ENCODE data around the gene ABHD4. TPM values are rescaled to one million over a fixed set of nuclear protein-coding genes. Genes with fewer than 3 reads are reported as not detected.
A peak's percentile ranks its signal among the peaks of the same experiment; 100 is the strongest.

Gene ABHD4
- total RNA-seq, 1 donor from 2014 or later, result 34.1 TPM

DNA sequence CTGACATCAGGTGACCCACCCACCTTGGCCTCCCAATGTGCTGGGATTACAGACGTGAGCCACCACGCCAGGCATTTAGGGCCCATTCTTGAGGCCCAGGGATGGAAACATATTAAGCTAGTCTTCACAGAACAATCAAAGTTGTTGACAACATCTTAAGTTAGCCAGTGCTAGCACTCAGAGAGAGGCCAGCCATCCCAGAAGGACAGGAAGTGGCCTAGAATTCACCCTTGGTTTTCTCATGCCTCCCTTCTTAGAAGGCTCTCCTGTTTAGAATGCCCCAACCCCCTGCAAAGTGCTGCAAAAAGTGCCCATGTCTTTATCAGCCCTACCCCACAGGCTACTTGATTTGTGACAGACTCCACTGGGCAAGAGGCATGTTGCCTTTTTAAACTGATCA is 58.1 kb downstream of the ABHD4 start:
- peaks cover 4% of the 10 kb centered on the region for H3K4me1 Mint-ChIP-seq (ENCODE audit: unreplicated experiment)

DNA sequence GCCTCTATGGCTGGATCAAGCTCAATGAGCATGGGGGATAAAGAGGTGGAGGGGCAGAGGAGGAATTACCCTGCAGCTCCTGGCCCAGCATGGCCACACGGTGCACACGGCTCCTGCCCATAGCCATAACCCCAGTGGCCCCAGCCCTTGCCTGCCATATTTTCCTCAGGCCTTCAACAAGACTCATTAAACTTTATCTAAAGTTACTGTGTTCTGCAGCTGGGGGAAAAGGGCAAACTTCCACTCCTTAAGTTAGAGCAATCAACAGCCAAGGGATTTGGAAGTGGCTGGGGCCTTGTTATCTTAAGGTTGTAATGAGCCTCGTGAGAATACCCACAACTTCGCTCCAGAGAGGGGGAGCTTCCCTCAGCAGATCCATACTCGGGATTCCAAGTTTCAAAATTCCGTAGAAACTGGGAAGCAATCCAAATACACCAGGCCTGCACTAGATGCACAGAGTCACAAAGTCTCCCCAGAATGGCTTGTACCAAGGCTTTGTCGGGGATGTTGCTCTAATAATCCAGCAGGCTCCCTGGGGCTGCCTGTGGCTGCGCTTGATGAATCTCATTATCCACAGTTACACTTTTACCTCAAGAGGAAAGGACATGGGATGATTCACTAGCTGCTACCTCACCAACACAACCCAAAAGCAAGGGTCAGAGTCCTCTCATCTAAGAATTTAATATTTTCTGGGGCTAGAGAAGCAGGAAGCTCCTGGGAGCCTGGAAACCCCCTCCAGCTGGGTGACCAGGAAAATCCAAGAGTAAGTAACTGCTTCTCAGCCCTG is 59.0 kb downstream of the ABHD4 start:
- no peak for DNase-seq (ENCODE audit: extremely low spot score, unreplicated experiment)
- Mint-ChIP-seq H3K4me1 (ENCODE audit: unreplicated experiment) (peaks cover 4% of the 10 kb centered on the region), H3K27me3 (no peaks in the 10 kb centered on the region), H3K4me3 (no peak overlapping the region), H3K36me3 (no peaks in the 10 kb centered on the region), H3K27ac (no peak overlapping the region), H3K9me3 (no peaks in the 10 kb centered on the region)
- TF ChIP-seq, protein P1, sequence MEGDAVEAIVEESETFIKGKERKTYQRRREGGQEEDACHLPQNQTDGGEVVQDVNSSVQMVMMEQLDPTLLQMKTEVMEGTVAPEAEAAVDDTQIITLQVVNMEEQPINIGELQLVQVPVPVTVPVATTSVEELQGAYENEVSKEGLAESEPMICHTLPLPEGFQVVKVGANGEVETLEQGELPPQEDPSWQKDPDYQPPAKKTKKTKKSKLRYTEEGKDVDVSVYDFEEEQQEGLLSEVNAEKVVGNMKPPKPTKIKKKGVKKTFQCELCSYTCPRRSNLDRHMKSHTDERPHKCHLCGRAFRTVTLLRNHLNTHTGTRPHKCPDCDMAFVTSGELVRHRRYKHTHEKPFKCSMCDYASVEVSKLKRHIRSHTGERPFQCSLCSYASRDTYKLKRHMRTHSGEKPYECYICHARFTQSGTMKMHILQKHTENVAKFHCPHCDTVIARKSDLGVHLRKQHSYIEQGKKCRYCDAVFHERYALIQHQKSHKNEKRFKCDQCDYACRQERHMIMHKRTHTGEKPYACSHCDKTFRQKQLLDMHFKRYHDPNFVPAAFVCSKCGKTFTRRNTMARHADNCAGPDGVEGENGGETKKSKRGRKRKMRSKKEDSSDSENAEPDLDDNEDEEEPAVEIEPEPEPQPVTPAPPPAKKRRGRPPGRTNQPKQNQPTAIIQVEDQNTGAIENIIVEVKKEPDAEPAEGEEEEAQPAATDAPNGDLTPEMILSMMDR (conservative IDR thresholded peaks at IDR 0.05), result no peak

More for the DNA sequence above, 58.1 kb downstream of the ABHD4 start:
- no peak overlapping the region for H3K4me3 Mint-ChIP-seq
- H3K9me3 Mint-ChIP-seq, result no peaks in the 10 kb centered on the region
- no peaks in the 10 kb centered on the region for H3K27me3 Mint-ChIP-seq
- TF ChIP-seq, protein P1 (conservative IDR thresholded peaks at IDR 0.05), result no peak
- no peak overlapping the region for H3K27ac Mint-ChIP-seq
- no peak for DNase-seq (ENCODE audit: extremely low spot score, unreplicated experiment)
- no peaks in the 10 kb centered on the region for H3K36me3 Mint-ChIP-seq

DNA sequence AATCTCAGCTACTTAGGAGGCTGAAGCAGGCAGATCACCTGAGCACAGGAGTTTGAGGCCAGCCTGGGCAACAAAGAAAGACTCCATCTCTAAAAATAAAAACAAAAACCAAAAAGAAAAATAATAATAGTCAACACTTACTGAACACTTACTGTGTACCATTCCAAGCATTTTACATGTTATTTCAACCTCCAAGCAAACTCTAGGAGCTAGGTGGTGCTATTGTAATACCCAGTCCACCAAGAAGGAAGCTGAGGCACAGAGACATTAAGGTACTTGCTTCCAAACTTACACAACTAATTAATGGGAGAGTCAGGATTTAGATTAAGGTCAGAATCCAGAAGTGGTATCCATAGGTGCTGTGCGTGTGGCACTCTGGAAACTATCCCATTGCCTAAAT is 59.8 kb downstream of the ABHD4 start:
- Mint-ChIP-seq H3K27me3 (no peaks in the 10 kb centered on the region), H3K4me1 (ENCODE audit: unreplicated experiment) (peaks cover 4% of the 10 kb centered on the region), H3K36me3 (no peaks in the 10 kb centered on the region), H3K9me3 (no peaks in the 10 kb centered on the region), H3K4me3 (no peak overlapping the region), H3K27ac (no peak overlapping the region)
- no peak for DNase-seq (ENCODE audit: extremely low spot score, unreplicated experiment)
- TF ChIP-seq, protein P1 (conservative IDR thresholded peaks at IDR 0.05), result peak; percentile 20

DNA sequence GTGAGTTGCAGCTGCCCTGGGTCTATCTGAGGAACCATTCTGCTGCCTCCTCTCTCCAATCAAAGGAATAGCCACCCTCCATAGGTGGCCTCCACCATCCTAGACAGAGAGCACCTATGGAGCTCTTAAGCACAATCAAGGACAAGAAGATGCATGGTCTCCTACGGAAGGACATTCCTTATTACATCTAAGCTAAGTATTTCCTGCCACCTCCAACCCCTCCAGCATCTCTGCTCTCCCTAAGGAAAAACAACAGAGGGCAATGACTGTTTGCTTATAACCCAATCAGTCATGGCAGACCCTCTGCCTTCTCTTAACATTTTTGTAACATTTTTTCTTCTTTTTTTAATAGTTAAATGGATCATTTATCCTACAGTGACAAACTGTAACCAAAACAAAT is 60.8 kb downstream of the ABHD4 start:
- Mint-ChIP-seq H3K27ac (no peak overlapping the region), H3K27me3 (no peaks in the 10 kb centered on the region), H3K4me3 (no peak overlapping the region), H3K9me3 (no peaks in the 10 kb centered on the region), H3K36me3 (no peaks in the 10 kb centered on the region), H3K4me1 (ENCODE audit: unreplicated experiment) (no peaks in the 10 kb centered on the region)
- TF ChIP-seq, protein P1 (conservative IDR thresholded peaks at IDR 0.05), result no peak
- DNase-seq (ENCODE audit: extremely low spot score, unreplicated experiment), result no peak

DNA sequence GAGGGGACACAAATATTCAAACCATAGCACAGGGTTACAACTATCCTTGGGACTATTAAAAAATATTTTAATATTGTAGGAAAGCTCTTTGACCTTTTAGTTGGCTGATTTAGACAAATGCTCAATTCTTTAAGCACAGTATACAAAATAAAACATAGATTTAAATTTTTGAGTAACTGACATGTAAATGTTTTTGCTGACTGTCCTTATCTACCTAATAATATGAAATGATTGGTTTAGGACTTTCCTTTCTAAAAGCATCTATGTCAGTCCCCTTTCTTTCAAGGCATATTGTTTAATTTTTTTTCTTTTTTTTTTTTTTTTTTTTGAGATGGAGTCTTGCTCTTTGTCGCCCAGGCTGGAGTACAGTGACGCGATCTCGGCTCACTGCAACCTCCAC is 62.6 kb downstream of the ABHD4 start:
- Mint-ChIP-seq H3K27me3 (peaks cover 5% of the 10 kb centered on the region), H3K4me1 (ENCODE audit: unreplicated experiment) (no peaks in the 10 kb centered on the region), H3K4me3 (no peak overlapping the region), H3K36me3 (no peaks in the 10 kb centered on the region), H3K27ac (no peak overlapping the region), H3K9me3 (no peaks in the 10 kb centered on the region)
- DNase-seq (ENCODE audit: extremely low spot score, unreplicated experiment), result no peak
- TF ChIP-seq, protein P1 (conservative IDR thresholded peaks at IDR 0.05), result no peak

Other genes starting within 250 kb of the ABHD4 start
- gene DAD1, start 9.1 kb upstream of the ABHD4 start, total RNA-seq (ENCODE audit: low replicate concordance), result 191 and 228 TPM in 2 replicates
- not detected in 2 replicates for gene OR6J1, start 46.1 kb downstream of the ABHD4 start, total RNA-seq (ENCODE audit: low replicate concordance)
- 137 and 160 TPM in 2 replicates for gene OXA1L, start 168.4 kb downstream of the ABHD4 start, total RNA-seq (ENCODE audit: low replicate concordance)
- 9.7 and 31.6 TPM in 2 replicates for gene SLC7A7, start 217.1 kb downstream of the ABHD4 start, total RNA-seq (ENCODE audit: low replicate concordance)
- 88.5 and 96.6 TPM in 2 replicates for gene MRPL52, start 231.6 kb downstream of the ABHD4 start, total RNA-seq (ENCODE audit: low replicate concordance)
- 115 and 137 TPM in 2 replicates for gene MMP14, start 238.3 kb downstream of the ABHD4 start, total RNA-seq (ENCODE audit: low replicate concordance)

All from type B pancreatic cell (in vitro differentiated cells).